Dermis microvascular lymphatic vessel endothelial cell (primary cell): Measurements from ENCODE around the gene EPGN. TPM values are rescaled to one million over a fixed set of nuclear protein-coding genes. Genes with fewer than 3 reads are reported as not detected.
"Not testable (repeated sequence)": the region's sequence is repeated elsewhere in the genome, so short reads cannot be mapped to it uniquely, and the experiment has no call there.

Experiments used
- DNase-seq, 2 donors: peaks; one replicate each; pipeline versions ENCODE4 v3.0.0 to v3.0.0-alpha.2; 2010; ENCODE audit warnings: low read depth in 2 of 2
- total RNA-seq: library from RNA; depleted of rRNA; stranded (reverse); fragments of >200 nt; gene quantifications from 2 replicates; pipeline ENCODE4 v1.2.1, GENCODE V29; 2014

The EPGN gene
- total RNA-seq, 1 donor from 2014 or later = not detected

DNA sequence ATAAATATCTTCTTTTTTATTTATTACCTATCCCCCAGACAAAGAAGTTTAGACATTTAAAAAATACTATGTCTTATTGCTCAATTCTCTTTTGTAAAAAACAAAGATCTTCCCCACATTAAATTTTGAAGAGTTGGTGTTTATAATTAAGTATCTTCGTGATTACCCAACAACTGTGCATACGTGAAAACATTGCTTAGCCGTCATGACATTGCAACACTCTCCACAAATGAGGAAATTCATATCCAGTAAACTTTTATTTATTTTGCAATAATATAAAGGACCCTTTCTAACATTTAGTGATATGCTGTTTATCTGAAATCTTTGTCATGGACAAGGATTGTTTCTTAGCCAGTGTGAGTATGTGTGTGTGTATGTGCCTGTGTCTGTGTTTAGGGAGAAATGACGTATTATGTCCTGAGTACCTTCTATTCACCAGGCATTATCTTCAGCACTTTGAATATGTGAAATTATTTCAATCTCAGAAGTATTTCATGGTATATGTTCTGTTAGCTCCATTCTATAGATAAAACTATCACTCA lies 30.6 kb downstream of the EPGN start:
- no peak for DNase-seq

- no peak for DNase-seq
Measured at GRCh38 chr4:74339501-74339900, 31.2 kb downstream of the EPGN start.

DNA sequence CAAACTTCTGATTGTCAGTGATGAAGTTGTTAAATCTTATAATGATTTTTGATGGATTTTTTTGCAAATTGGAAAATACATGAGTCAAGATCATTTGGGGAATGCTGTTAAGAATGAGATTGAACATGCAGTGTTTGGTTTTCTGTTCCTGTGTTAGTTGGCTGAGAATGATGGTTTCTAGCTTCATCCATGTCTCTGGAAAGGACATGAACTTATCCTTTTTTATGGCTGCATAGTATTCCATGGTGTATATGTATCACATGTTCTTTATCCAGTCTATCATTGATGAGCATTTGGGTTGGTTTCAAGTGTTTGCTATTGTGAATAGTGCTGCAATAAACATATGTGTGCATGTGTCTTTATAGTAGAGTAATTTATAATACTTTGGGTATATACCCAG lies 32.2 kb downstream of the EPGN start:
- DNase-seq = not testable (repeated sequence)

DNA sequence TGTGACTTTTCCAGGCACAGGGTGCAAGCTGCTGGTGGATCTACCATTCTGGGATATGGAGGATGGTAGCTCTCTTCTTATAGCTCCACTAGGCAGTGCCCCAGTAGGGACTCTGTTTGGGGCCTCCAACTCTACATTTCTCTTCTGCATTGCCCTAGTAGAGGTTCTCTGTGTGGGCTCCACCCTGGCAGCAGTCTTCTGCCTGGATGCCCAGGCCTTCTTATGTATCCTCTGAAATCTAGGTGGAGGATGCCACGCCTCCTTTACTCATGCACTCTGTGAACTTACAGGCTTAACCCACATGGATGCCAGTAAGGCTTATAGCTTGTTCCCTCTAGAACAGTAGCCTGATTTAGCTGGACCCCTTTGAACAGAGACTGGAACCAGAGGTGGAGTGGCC lies 35.8 kb downstream of the EPGN start:
- DNase-seq = no peak

DNA sequence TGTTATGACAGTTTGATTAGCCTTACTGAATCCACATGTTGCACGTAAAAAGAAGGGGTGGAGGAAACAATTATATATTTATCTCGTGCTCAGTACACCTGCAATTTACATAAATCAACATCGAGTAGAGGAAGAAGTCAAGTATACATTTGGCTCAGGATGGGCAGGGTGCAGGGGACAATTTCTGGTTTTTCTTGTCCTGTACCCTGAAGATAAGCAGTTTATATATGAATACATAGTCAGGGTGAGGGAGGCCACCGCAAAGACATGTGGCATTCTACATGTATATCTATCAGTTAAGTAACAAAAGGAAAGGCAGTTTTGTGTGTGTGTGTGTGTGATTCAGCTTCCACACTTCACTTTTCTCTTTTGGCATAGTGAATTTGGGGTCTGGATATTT lies 45.6 kb downstream of the EPGN start:
- DNase-seq = no peak

DNA sequence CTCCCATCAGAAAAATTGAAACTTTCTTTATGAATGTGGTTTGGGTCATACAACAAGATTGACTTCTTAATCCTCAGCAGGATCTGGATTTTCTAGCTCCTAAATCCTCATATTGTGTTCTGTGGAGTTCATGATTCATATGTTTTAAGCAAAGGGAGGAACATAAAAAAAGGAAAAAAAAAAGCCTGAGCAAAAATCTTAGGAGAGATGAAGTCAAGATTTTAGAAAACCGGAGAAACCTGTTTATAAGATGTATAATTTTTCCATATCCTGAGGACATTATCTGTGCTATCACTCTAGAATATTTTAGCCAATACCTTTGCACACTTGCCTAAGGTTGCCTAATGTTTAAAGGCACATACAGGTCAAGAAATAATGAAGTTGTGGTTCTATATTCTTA lies 49.7 kb downstream of the EPGN start:
- DNase-seq = no peak

DNA sequence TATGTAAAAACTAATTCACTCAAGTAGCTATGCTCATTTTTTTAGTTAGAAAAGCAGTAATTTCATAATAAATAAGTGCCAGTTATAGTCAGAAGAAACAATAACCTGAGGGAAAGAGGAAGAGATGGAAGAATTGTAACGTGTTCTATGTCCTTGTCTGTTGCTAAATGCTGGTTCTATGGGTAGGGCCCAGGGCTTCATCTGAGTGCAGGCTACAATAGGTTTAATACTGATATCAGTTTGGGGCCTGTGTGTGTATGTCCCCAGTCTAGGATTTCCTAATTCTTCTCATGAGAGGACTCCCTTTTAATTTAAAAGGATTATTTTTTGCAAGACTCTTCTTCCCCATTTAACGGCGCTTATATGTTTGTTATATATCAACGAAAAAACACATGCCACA lies 53.4 kb downstream of the EPGN start:
- no peak for DNase-seq

DNA sequence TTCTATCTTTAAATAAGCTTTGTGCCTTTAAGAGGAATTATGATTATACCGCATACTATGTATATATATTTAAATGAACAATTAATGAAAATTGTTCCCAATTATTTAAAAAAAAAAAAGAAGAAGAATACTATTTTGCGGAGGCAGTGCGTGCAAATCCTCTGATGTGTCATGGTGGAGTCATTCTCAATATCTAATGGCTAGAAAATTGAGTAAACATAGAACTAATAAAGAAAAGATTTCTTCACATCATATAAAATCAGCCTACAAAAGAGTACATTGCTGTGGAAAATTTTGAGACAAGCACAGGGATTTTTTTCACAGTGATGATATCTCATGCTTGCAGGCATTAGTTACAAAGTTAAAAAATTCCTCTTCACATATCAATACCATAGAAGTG lies 54.1 kb downstream of the EPGN start:
- no peak for DNase-seq

- no peak for DNase-seq
Measured at GRCh38 chr4:74364256-74364651, 56.0 kb downstream of the EPGN start.

- peak in 1 of 2 donors; percentile 32 for DNase-seq
Measured at GRCh38 chr4:74364652-74365491, 56.6 kb downstream of the EPGN start, which contains the start of gene EREG. TSS of gene EREG (plus strand) at chr4:74365145. CDS start at chr4:74365309, 164 bp downstream.

- DNase-seq = peak in 1 of 2 donors; percentile 33
Measured at GRCh38 chr4:74365761-74366160, 57.5 kb downstream of the EPGN start.

Other genes with a start within 250 kb of the EPGN start
- 0.51 and 2.5 TPM in 2 replicates for gene CXCL2, start 209.3 kb upstream of the EPGN start, total RNA-seq
- 13.2 and 14.4 TPM in 2 replicates for gene MTHFD2L, start 150.4 kb upstream of the EPGN start, total RNA-seq
- gene EREG, start 56.7 kb downstream of the EPGN start, total RNA-seq = under 0.01 TPM in 1 of 2 replicates, not detected in the other
- gene AREG, start 136.7 kb downstream of the EPGN start, total RNA-seq = under 0.01 and 0.13 TPM in 2 replicates